ENCODE results near the gene MAOB. TPM values are rescaled to one million over a fixed set of nuclear protein-coding genes. Genes with fewer than 3 reads are reported as not detected.
"Not testable (repeated sequence)": the region's sequence is repeated elsewhere in the genome, so short reads cannot be mapped to it uniquely, and the experiment has no call there.

MAOB gene
- total and polyA plus RNA-seq, 5 donors from 2014 or later = 0.13 TPM; not detected in 4

- Histone ChIP-seq H3K4me3 (ENCODE audit: low read depth, low read length) (no peak overlapping the region), H3K9me3 (ENCODE audit: control insufficient read depth in 2 of 2, low read length in 2 of 2) (no peaks in the 10 kb centered on the region), H3K27me3 (ENCODE audit: control insufficient read depth, insufficient read depth, low read length) (peaks cover 2% of the 10 kb centered on the region), H3K36me3 (ENCODE audit: control insufficient read depth, insufficient read depth, low read length) (no peaks in the 10 kb centered on the region), H3K27ac (ENCODE audit: insufficient read depth, low read length, poor library complexity, severe bottlenecking) (no peak overlapping the region), H3K4me1 (ENCODE audit: control insufficient read depth, insufficient read depth, low read length, poor library complexity, severe bottlenecking) (no peaks in the 10 kb centered on the region)
- H3K4me1 Mint-ChIP-seq = no peaks in the 10 kb centered on the region
- DNase-seq (no peak), ATAC-seq (ENCODE audit: low read depth in 2 of 2) (no peak)
- no peaks in the 10 kb centered on the region for H3K36me3 Mint-ChIP-seq
- H3K4me3 Mint-ChIP-seq = no peak overlapping the region
- H3K9me3 Mint-ChIP-seq = no peaks in the 10 kb centered on the region
- no peak overlapping the region for H3K27ac Mint-ChIP-seq
- H3K27me3 Mint-ChIP-seq = no peaks in the 10 kb centered on the region
These were observed 147.8 kb downstream of the MAOB start for GRCh38 chrX:43734444-43734843.

GRCh38 chrX:43733699-43734098 lies 148.6 kb downstream of the MAOB start:
- Histone ChIP-seq H3K9me3 (ENCODE audit: control insufficient read depth in 2 of 2, low read length in 2 of 2) (no peaks in the 10 kb centered on the region), H3K4me1 (ENCODE audit: control insufficient read depth, insufficient read depth, low read length, poor library complexity, severe bottlenecking) (no peaks in the 10 kb centered on the region), H3K27me3 (ENCODE audit: control insufficient read depth, insufficient read depth, low read length) (peaks cover 2% of the 10 kb centered on the region), H3K36me3 (ENCODE audit: control insufficient read depth, insufficient read depth, low read length) (no peaks in the 10 kb centered on the region), H3K4me3 (ENCODE audit: low read depth, low read length) (no peak overlapping the region), H3K27ac (ENCODE audit: insufficient read depth, low read length, poor library complexity, severe bottlenecking) (no peak overlapping the region)
- no peaks in the 10 kb centered on the region for H3K9me3 Mint-ChIP-seq
- no peak overlapping the region for H3K4me3 Mint-ChIP-seq
- H3K4me1 Mint-ChIP-seq = no peaks in the 10 kb centered on the region
- H3K27ac Mint-ChIP-seq = no peak overlapping the region
- ATAC-seq (ENCODE audit: low read depth in 2 of 2) = no peak
- no peaks in the 10 kb centered on the region for H3K27me3 Mint-ChIP-seq
- H3K36me3 Mint-ChIP-seq = no peaks in the 10 kb centered on the region
- no peak for DNase-seq

GRCh38 chrX:43731086-43731485 lies 151.2 kb downstream of the MAOB start:
- no peak for DNase-seq
- peaks cover 0 to 7% (median 0%) of the 10 kb centered on the region in 4 donors for H3K4me1 Mint-ChIP-seq
- peaks cover 2% of the 10 kb centered on the region for H3K27me3 ChIP-seq (ENCODE audit: control insufficient read depth, insufficient read depth, low read length)
- H3K4me1 ChIP-seq (ENCODE audit: control insufficient read depth, insufficient read depth, low read length, poor library complexity, severe bottlenecking) = no peaks in the 10 kb centered on the region
- peaks cover 0 to 2% (median 0%) of the 10 kb centered on the region in 7 donors for H3K9me3 Mint-ChIP-seq
- no peaks in the 10 kb centered on the region for H3K36me3 Mint-ChIP-seq
- ATAC-seq (ENCODE audit: low read depth in 2 of 2) = no peak
- no peaks in the 10 kb centered on the region for H3K9me3 ChIP-seq (ENCODE audit: control insufficient read depth in 2 of 2, low read length in 2 of 2)
- H3K4me3 ChIP-seq (ENCODE audit: low read depth, low read length) = no peak overlapping the region
- H3K27ac ChIP-seq (ENCODE audit: insufficient read depth, low read length, poor library complexity, severe bottlenecking) = no peak overlapping the region
- H3K27me3 Mint-ChIP-seq = no peaks in the 10 kb centered on the region
- no peak overlapping the region for H3K27ac Mint-ChIP-seq
- no peak overlapping the region for H3K4me3 Mint-ChIP-seq
- no peaks in the 10 kb centered on the region for H3K36me3 ChIP-seq (ENCODE audit: control insufficient read depth, insufficient read depth, low read length)

- H3K4me3 ChIP-seq (ENCODE audit: low read depth, low read length) = no peak overlapping the region
- Mint-ChIP-seq H3K4me1 (peaks cover 0 to 7% (median 0%) of the 10 kb centered on the region in 4 donors), H3K27me3 (no peaks in the 10 kb centered on the region), H3K4me3 (no peak overlapping the region), H3K36me3 (no peaks in the 10 kb centered on the region), H3K9me3 (peaks cover 0 to 6% (median 0%) of the 10 kb centered on the region in 7 donors), H3K27ac (no peak overlapping the region)
- H3K36me3 ChIP-seq (ENCODE audit: control insufficient read depth, insufficient read depth, low read length) = no peaks in the 10 kb centered on the region
- H3K27ac ChIP-seq (ENCODE audit: insufficient read depth, low read length, poor library complexity, severe bottlenecking) = no peak overlapping the region
- no peak for DNase-seq
- ATAC-seq (ENCODE audit: low read depth in 2 of 2) = no peak
- H3K4me1 ChIP-seq (ENCODE audit: control insufficient read depth, insufficient read depth, low read length, poor library complexity, severe bottlenecking) = no peaks in the 10 kb centered on the region
- H3K9me3 ChIP-seq (ENCODE audit: control insufficient read depth in 2 of 2, low read length in 2 of 2) = no peaks in the 10 kb centered on the region
- H3K27me3 ChIP-seq (ENCODE audit: control insufficient read depth, insufficient read depth, low read length) = peaks cover 2% of the 10 kb centered on the region
These were observed 153.3 kb downstream of the MAOB start for GRCh38 chrX:43728966-43729365.

GRCh38 chrX:43728002-43728401 lies 154.2 kb downstream of the MAOB start:
- Histone ChIP-seq H3K9me3 (ENCODE audit: control insufficient read depth in 2 of 2, low read length in 2 of 2) (no peaks in the 10 kb centered on the region), H3K27me3 (ENCODE audit: control insufficient read depth, insufficient read depth, low read length) (no peaks in the 10 kb centered on the region), H3K4me1 (ENCODE audit: control insufficient read depth, insufficient read depth, low read length, poor library complexity, severe bottlenecking) (no peaks in the 10 kb centered on the region), H3K4me3 (ENCODE audit: low read depth, low read length) (no peak overlapping the region), H3K36me3 (ENCODE audit: control insufficient read depth, insufficient read depth, low read length) (no peaks in the 10 kb centered on the region), H3K27ac (ENCODE audit: insufficient read depth, low read length, poor library complexity, severe bottlenecking) (no peak overlapping the region)
- Mint-ChIP-seq H3K27ac (no peak overlapping the region), H3K9me3 (peaks cover 0 to 6% (median 0%) of the 10 kb centered on the region in 7 donors), H3K4me3 (no peak overlapping the region), H3K36me3 (no peaks in the 10 kb centered on the region), H3K27me3 (no peaks in the 10 kb centered on the region), H3K4me1 (peaks cover 0 to 7% (median 0%) of the 10 kb centered on the region in 4 donors)
- DNase-seq (peak in 1 of 3 donors; percentile 6), ATAC-seq (ENCODE audit: low read depth in 2 of 2) (no peak)

GRCh38 chrX:43727254-43727653 lies 155.0 kb downstream of the MAOB start:
- not testable (repeated sequence) for H3K4me3 Mint-ChIP-seq; H3K4me1 Mint-ChIP-seq; ATAC-seq (ENCODE audit: low read depth in 2 of 2); H3K9me3 ChIP-seq (ENCODE audit: control insufficient read depth in 2 of 2, low read length in 2 of 2); H3K36me3 ChIP-seq (ENCODE audit: control insufficient read depth, insufficient read depth, low read length); DNase-seq; H3K27me3 ChIP-seq (ENCODE audit: control insufficient read depth, insufficient read depth, low read length); H3K36me3 Mint-ChIP-seq; H3K27me3 Mint-ChIP-seq; H3K4me1 ChIP-seq (ENCODE audit: control insufficient read depth, insufficient read depth, low read length, poor library complexity, severe bottlenecking); H3K4me3 ChIP-seq (ENCODE audit: low read depth, low read length); H3K27ac Mint-ChIP-seq; H3K27ac ChIP-seq (ENCODE audit: insufficient read depth, low read length, poor library complexity, severe bottlenecking)
- H3K9me3 Mint-ChIP-seq = peaks cover 0 to 11% (median 0%) of the 10 kb centered on the region in 7 donors

- not testable (repeated sequence) for DNase-seq; H3K27me3 ChIP-seq (ENCODE audit: control insufficient read depth, insufficient read depth, low read length); H3K9me3 ChIP-seq (ENCODE audit: control insufficient read depth in 2 of 2, low read length in 2 of 2); H3K36me3 ChIP-seq (ENCODE audit: control insufficient read depth, insufficient read depth, low read length); H3K36me3 Mint-ChIP-seq; H3K27ac ChIP-seq (ENCODE audit: insufficient read depth, low read length, poor library complexity, severe bottlenecking); H3K4me1 Mint-ChIP-seq; H3K27ac Mint-ChIP-seq; H3K4me3 ChIP-seq (ENCODE audit: low read depth, low read length); ATAC-seq (ENCODE audit: low read depth in 2 of 2); H3K4me3 Mint-ChIP-seq; H3K4me1 ChIP-seq (ENCODE audit: control insufficient read depth, insufficient read depth, low read length, poor library complexity, severe bottlenecking); H3K27me3 Mint-ChIP-seq
- H3K9me3 Mint-ChIP-seq = peaks cover 0 to 11% (median 0%) of the 10 kb centered on the region in 7 donors
These were observed 157.0 kb downstream of the MAOB start for GRCh38 chrX:43725227-43725626.

GRCh38 chrX:43720961-43721360 lies 161.3 kb downstream of the MAOB start:
- no peaks in the 10 kb centered on the region for H3K27me3 Mint-ChIP-seq
- Histone ChIP-seq H3K4me1 (ENCODE audit: control insufficient read depth, insufficient read depth, low read length, poor library complexity, severe bottlenecking) (no peaks in the 10 kb centered on the region), H3K36me3 (ENCODE audit: control insufficient read depth, insufficient read depth, low read length) (no peaks in the 10 kb centered on the region), H3K9me3 (ENCODE audit: control insufficient read depth in 2 of 2, low read length in 2 of 2) (no peaks in the 10 kb centered on the region), H3K27ac (ENCODE audit: insufficient read depth, low read length, poor library complexity, severe bottlenecking) (no peak overlapping the region), H3K27me3 (ENCODE audit: control insufficient read depth, insufficient read depth, low read length) (no peaks in the 10 kb centered on the region), H3K4me3 (ENCODE audit: low read depth, low read length) (no peak overlapping the region)
- H3K4me1 Mint-ChIP-seq = no peaks in the 10 kb centered on the region
- H3K36me3 Mint-ChIP-seq = no peaks in the 10 kb centered on the region
- H3K9me3 Mint-ChIP-seq = peaks cover 0 to 11% (median 0%) of the 10 kb centered on the region in 7 donors
- H3K27ac Mint-ChIP-seq = no peak overlapping the region
- ATAC-seq (ENCODE audit: low read depth in 2 of 2) (no peak), DNase-seq (no peak)
- H3K4me3 Mint-ChIP-seq = no peak overlapping the region
